NCI-H1092 treated with DMSO at 0.1 percent for 48 hours (cell line): ENCODE results near the gene IL16.

Experiments used
- DNase-seq: peaks from one replicate; lab custom pipeline; 2025; lab: John Stamatoyannopoulos, UW

IL16 gene

GRCh38 chr15:81209635-81210034 lies 13.0 kb downstream of the IL16 start:
- no peak for DNase-seq

GRCh38 chr15:81211376-81211775 lies 14.7 kb downstream of the IL16 start:
- DNase-seq: no peak

GRCh38 chr15:81213982-81214381 lies 17.3 kb downstream of the IL16 start:
- no peak for DNase-seq

- DNase-seq: no peak
Measured at GRCh38 chr15:81215531-81215930, 18.9 kb downstream of the IL16 start.

GRCh38 chr15:81215983-81216382 lies 19.3 kb downstream of the IL16 start:
- DNase-seq: no peak

GRCh38 chr15:81216422-81216821 lies 19.7 kb downstream of the IL16 start:
- no peak for DNase-seq

GRCh38 chr15:81221449-81221848 lies 24.8 kb downstream of the IL16 start:
- no peak for DNase-seq

GRCh38 chr15:81222007-81222406 lies 25.3 kb downstream of the IL16 start:
- DNase-seq: no peak

GRCh38 chr15:81223346-81223971 lies 26.8 kb downstream of the IL16 start:
- no peak for DNase-seq

GRCh38 chr15:81224232-81224631 lies 27.6 kb downstream of the IL16 start:
- DNase-seq: no peak

GRCh38 chr15:81225161-81225671 lies 28.5 kb downstream of the IL16 start:
- no peak for DNase-seq

- DNase-seq: no peak
Measured at GRCh38 chr15:81227716-81228115, 31.0 kb downstream of the IL16 start.

- no peak for DNase-seq
Measured at GRCh38 chr15:81229586-81229985, 32.9 kb downstream of the IL16 start.

- DNase-seq: no peak
Measured at GRCh38 chr15:81235276-81236123, 38.8 kb downstream of the IL16 start.

- DNase-seq: no peak
Measured at GRCh38 chr15:81239190-81239589, 42.5 kb downstream of the IL16 start.

GRCh38 chr15:81242778-81243177 lies 46.1 kb downstream of the IL16 start:
- no peak for DNase-seq

- no peak for DNase-seq
Measured at GRCh38 chr15:81244306-81244705, 47.6 kb downstream of the IL16 start.

GRCh38 chr15:81253846-81254245 lies 57.2 kb downstream of the IL16 start:
- DNase-seq: no peak

- DNase-seq: no peak
Measured at GRCh38 chr15:81254277-81254915, 57.7 kb downstream of the IL16 start.

GRCh38 chr15:81254916-81255290 lies 58.2 kb downstream of the IL16 start:
- DNase-seq: no peak

- no peak for DNase-seq
Measured at GRCh38 chr15:81255315-81255957, 58.8 kb downstream of the IL16 start.

- no peak for DNase-seq
Measured at GRCh38 chr15:81255958-81256320, 59.3 kb downstream of the IL16 start.

- peak; percentile 0 for DNase-seq
Measured at GRCh38 chr15:81256916-81257315, 60.2 kb downstream of the IL16 start.
